GM21825 (cell line): Measurements from ENCODE around the gene ATP1A3.

Experiments used
- ATAC-seq: cut with Tn5 transposase; IDR thresholded peaks from one replicate; pipeline ENCODE4 v1.9.1; 2021; ENCODE audit warnings: mild to moderate bottlenecking, moderate library complexity; ENCODE audit not compliant: unreplicated experiment

The ATP1A3 gene

DNA sequence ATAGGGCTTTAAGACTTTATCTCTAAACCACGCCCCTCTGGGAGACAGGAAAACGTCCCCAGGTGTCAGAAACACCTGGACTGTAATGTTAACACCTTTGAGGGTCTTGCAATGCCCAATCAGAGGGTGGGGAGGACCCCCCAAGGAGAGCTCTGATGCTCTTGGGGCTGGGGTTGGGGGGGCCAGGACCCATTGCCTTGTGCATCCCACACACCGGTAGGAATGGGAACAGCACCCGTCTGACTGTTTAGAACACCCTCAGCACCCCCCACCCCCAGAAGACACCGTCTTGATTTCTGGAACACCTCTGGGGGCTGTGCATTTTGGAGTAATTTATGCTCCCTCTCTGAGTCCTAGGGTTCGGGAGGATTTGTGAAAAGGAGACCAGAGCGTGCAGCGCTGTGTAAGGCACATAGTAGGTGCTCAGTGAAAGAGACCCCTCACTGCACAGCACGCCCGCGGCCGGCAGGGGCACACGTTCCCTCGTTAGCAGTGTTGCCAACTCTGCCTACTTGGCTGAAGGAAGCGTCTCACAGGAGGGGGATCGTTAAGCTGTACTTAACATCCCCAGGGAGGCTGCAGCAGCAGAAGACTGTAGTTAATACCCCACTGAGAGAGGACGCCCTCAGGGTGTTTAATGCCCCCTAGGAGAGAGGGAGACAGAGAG is 63.0 kb downstream of the ATP1A3 start:
- no peak for ATAC-seq

DNA sequence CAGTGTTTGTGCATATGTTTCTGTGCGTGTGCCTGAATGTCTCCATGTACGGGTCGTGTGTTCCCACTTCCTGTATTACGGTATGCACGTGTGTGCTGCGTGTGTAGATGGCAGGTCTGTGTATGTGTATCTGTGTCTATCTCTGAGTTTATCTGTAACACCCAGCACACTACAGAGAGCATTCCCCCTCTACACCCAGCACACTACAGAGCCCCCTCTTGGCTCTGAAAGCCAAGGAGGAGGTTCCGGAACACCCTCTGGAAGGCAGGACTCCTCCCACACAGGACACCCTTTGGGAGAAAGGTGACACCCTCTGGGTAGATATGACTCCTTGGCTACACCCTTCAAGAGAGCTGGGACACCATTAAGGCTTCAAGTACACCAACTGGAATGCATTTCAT is 63.7 kb downstream of the ATP1A3 start:
- ATAC-seq = no peak

DNA sequence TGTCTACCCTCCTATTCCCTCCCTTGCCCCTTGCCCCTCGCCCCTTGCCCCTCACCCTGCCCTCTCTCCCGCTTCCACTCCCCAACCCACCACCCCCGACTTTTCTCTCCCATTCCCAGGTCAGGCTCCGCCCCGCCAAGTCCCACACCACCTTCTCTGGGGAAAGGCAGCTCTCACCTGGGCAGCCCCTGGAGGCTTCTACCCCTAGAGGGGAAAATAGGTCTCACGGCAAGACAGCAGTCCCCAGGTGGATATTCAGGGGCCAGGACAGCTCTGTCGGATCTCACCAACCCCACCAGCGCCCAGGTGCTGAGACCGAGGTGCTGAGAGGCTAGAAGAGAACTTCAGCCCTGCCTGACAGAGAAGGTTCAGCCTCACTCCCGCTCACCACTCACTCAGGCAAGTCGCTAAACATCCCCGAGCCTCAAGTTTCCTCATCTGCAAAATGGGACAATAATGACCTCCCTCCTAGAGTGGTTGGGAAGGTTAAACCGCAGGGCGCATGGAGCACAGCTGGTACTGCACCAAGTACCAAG is 64.4 kb downstream of the ATP1A3 start:
- ATAC-seq = no peak

DNA sequence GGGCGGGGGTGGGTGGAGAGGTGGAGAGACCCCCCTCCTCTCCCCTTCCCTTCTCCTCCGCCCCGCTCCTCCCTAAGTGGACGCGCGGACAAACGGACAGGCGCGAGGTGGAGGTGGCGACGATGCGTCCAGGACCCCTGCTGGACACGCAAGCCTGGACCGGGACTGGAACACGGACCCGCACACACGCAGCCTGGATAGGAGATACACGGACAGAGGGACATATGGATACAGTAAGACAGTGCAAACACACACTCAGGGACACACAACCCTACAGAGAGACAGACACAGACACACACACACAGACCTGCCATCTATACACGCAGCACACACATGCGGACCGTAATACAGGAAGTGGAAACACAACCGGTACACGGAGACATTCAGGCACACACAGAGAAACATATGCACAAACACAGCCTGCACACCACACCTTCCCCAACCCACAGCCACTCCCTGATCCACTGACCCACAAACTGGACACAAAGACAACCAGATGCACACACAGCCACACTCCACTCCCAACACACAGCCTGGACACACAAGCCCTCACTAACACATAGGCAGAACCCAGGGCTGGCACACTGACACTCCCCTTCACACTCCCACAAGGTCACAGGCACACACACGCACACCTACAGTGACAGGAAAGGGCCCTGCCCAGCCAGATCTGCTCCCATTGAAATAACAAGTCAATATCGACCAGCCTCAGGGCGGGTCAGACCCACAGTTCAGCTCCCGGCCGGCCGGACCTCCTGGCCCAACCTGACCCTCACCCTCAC is 65.1 kb downstream of the ATP1A3 start:
- no peak for ATAC-seq

DNA sequence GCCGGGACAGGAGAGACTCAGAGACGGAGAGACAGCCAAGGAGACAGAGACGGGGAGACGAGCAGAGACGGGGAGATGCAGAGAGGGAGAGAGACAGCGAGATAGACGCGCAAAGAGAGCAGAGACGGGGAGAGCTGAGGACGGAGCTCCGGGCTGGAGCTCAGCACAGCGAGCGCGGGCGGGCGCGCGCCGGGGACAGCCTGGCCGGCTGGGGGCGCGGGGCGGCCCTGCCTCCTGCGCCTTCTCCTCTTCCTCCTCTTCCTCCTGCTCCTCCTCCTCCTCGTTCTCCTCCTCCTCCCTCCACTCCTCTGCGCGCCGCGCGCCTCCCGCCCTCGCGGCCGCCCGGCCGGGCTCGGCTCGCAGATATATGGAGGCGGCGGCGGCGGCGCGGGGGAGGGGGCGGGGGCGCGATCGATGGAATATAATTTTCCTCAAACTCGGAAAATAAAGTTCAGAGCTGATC is 65.8 kb downstream of the ATP1A3 start, which contains the start of gene ERFL:
Gene ERFL, minus strand, starts transcription at position 229 of the 463 bp plus-strand sequence. CDS start 15,530 bp downstream, outside the sequence.
- ATAC-seq = no peak

- ATAC-seq = no peak
These were observed 66.4 kb downstream of the ATP1A3 start for GRCh38 chr19:41927497-41928192.

GRCh38 chr19:41926763-41927496 is 67.1 kb downstream of the ATP1A3 start:
- ATAC-seq = no peak

GRCh38 chr19:41926028-41926762 is 67.8 kb downstream of the ATP1A3 start:
- no peak for ATAC-seq

GRCh38 chr19:41925208-41926003 is 68.6 kb downstream of the ATP1A3 start:
- ATAC-seq = no peak

- ATAC-seq = no peak
These were observed 69.6 kb downstream of the ATP1A3 start for GRCh38 chr19:41924151-41925145.

- ATAC-seq = no peak
These were observed 70.8 kb downstream of the ATP1A3 start for GRCh38 chr19:41923045-41923788.

- no peak for ATAC-seq
These were observed 71.4 kb downstream of the ATP1A3 start for GRCh38 chr19:41922585-41922984.

- ATAC-seq = no peak
These were observed 72.2 kb downstream of the ATP1A3 start for GRCh38 chr19:41921577-41922576.

GRCh38 chr19:41920882-41921576 is 73.0 kb downstream of the ATP1A3 start:
- ATAC-seq = no peak

DNA sequence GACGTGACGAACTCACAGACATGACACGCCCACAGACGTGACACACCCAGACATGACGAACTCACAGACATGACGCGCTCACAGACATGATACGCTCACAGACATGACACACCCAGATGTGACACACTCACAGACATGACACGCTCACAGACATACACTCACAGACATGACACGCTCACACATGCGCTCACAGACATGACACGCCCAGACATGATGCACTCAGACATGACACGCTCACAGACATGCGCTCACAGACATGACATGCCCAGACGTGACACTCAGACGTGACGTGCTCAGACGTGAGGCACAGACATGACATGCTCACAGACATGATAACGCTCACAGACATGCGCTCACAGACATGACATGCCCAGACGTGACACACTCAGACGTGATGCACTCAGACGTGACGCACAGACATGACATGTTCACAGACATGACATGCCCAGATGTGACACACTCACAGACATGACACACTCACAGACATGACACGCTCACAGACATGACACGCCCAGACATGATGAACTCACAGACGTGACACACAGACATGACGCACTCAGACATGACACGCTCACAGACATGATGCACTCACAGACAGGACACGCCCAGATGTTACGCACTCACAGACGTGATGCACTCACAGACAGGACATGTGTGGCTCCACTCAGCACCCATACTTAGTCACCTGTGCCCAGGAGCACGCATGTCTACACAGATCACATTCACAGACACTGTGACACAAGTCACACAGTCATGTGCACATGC is 73.9 kb downstream of the ATP1A3 start:
- ATAC-seq = no peak
